IPS DF 4.7 (cell line): ENCODE data around the gene STX8.

Experiments
- DNase-seq: peaks from one replicate; pipeline ENCODE4 v3.0.0-alpha.2; 2013; ENCODE audit warnings: low spot score; ENCODE audit errors: extremely low read depth

The STX8 gene

DNA sequence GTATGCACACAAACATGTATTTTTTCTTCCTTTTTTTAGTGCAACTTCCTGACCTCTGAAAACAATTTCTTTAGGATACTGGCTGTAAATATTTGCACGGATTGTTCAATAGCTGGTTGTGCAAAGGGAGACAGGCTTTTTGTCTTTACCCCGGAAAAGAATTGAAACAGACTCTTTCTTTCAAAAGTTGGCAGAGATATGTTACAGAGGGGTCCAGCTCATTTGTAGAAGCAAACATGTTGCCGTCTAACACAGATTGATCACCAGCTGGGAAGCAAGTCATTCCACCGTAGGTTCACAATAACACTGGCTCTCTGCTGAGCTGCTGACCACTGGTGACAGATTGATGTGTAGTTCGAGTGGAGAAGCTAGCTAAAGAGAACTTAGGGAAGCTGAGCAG is 130.9 kb downstream of the STX8 start:
- DNase-seq, result no peak

DNA sequence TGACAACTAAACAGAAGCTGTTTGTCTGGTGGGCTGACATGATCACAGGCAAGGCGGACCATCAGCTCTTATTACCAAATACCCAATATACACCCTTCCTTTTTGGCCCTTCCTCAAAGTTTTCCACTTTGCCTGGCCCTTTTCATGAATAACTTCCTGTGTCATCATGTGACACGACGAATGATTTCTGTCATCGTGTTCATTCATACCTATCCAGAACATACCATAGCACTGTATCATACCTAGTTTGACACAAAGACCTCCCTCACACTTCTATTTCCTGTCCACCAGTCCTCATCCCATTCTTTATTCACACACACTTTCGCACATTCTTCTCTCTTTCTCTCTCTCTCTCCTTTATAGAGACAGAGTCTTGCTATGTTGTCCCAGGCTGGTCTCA is 131.8 kb downstream of the STX8 start:
- DNase-seq, result no peak

DNA sequence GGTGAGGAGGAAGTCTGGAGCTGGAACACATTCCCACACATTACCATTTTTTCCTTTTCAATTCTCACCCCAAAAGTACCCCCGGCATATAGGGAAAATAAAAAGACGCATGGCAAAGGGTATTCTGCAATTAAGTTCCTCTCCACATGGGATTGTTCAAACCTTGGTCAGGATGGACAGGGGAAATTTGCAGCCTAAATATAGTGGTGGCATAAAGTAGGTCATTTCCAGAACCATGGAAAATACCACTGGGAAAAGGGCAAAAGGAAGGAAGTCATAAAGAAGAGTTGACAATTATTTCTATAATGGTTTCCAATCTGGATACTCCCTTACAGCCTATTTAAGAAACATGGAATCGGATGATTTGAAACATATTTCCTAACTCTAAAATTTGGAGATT is 135.8 kb downstream of the STX8 start:
- no peak for DNase-seq

DNA sequence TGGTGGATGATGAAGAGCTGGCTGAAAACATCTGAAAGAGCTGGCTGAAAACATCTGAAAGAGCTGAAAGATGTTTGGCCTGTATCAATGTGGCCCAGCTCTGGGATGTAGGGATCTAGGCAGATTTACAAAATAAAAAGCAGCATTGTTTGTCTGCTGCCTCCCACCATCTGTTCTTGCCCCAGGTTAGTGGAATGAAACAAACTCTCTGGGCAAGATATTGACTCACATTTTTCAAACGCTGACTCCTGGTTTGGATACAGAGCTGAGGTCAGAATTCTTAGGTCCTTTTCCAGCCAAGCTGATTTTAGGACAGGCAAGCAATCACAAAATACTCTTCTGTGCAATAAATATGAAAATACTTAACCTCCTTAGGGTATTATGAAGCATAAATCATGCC is 139.0 kb downstream of the STX8 start:
- DNase-seq, result no peak

DNA sequence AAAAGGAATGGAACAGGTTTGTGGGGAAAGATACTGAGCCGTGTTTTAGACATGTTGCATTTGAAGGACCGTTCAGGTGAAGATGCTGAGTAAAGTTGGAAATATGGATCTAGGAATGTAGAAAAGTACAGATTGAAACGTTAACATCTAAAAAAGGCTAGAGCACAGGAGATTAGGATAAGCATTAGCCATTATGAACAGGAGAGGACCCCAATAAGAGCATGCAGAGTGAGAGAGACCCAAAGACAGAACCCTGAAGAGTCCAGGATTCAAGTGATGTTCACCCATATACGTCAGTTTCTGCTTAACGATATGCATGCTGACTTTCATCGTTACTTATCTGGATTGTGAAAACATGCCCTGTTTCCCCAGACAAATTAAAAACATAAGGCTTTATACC is 140.5 kb downstream of the STX8 start:
- DNase-seq, result no peak

DNA sequence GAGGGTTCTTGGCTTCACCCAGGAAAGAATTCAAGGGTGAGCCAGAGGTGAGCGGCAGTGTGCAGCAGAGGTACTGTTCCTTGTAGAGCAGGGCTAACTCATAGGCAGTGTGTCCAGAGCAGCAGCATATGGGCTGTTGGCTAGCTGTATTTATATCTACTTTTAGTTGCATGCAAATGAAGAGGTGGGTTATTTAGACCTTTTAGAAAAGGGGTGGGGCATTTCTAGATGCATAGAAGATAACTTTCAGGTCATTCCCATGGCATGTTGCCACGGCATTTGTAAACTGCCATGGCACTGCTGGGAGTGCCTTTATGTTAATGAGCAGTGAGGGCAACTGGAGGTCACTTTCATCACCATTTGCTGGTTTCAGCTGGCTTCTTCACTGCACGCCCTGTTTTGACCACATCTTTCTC is 141.0 kb downstream of the STX8 start:
- no peak for DNase-seq

DNA sequence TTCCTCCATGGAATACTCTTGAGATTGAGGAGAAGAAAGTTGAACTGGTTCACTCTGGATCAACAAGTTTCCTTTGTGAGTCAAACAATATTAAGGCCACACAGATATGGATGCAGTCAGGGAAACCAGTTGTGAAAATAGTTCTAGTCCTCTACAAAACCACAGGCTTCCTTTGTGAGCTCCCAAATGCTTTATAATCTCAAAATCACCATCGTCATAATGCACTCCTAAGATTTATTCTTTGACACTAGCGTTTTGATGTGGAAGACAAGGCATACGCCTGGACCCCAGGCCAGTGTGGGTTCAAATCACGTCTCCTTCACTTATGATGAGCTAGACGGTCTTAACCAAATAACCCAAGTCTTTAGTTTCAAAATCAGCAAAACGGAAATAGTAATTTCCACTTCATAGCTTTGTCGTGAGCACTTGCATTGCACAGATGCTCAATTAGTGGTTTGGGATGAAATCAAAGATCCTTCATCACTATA is 142.6 kb downstream of the STX8 start:
- no peak for DNase-seq

DNA sequence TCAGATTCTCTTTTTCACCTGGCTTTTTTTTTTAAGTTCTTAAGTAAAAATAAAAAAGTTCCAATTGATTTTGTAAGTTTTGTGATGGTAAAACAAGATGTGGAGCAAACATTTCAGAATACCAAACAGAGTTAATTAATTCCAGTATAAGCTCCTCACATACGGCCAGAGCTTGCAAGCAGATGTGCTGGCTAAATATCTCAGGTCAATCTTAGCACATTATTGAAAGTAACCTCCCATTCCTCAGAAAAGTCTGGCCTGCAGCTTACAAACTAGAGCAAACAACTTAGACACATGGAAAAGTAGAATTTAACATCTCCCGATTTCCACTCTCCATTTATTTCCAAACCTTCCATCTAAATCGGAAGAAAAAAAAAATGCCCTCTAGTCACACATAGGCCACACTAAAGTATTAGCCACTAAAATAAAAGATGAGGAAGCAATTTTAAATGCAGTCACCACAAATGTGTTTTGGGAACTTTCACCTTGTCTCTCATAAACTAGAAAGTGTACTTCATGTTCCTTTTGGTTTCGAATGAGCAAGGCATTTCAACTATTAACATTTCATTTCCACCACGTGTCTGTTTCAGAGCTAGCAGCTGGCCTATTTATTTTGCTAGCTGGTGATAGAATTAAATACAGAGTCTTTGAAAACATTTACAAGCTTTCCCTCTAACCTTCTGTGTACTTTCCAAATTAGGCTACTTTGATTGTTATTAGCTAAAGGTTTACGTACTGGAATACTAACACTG is 143.3 kb downstream of the STX8 start:
- no peak for DNase-seq

DNA sequence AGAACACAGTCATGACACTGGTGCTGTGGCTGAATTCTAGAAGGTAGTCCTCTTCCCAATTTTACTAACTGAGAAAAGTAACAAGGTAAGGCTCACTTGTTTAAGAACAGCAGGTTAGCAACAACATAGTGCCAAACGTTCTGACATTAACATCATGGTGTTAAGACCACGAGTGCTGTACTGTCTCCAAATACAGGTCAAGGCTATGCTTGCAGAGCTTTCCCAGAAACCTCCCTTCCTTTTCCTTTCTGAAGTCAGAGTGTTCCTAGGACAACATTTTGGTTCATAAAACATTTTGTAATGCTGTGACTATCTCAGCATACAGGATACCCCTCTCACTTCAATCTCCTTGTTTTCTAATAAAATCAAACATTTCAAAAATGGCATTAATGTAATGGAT is 144.0 kb downstream of the STX8 start:
- DNase-seq, result no peak

DNA sequence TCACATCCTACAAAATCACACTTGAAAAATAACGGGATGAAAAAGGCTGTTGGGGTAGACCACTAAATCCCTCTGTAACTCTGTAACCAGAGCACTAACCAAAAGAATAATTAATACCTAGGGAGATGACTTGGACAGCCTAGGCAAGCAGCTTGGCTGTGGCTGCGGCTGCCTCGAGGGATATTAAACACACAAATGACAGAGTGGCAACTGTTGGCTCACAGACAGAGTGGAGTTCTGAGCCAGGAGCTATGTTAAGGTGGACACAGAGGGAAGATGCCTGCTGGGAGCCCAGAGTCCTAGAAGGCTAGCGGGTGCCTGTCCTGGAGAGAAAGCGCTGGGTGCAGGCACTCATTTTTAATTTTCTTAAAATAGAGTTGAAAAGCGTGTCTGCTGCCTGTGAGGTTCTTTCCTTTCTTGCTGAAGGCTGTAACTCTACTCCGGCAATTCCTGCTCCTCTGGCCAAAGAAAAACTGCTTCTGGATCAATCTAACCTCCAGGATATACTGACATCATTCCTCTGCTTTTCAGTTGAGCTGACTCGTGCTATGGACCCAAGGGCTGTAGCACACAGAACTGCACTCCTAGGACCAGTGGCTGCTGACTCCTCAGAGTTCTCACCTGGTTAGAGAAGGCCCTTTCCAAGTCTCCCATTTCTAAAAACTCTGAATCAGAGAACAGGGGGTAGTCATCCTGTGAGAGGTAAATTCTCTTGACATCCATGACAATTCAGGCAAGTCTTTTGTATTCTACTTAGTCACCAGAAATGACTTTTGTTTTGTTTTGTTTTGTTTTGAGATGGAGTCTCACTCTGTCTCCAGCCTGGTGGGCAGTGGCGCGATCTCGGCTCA is 147.9 kb downstream of the STX8 start:
- DNase-seq, result no peak

DNA sequence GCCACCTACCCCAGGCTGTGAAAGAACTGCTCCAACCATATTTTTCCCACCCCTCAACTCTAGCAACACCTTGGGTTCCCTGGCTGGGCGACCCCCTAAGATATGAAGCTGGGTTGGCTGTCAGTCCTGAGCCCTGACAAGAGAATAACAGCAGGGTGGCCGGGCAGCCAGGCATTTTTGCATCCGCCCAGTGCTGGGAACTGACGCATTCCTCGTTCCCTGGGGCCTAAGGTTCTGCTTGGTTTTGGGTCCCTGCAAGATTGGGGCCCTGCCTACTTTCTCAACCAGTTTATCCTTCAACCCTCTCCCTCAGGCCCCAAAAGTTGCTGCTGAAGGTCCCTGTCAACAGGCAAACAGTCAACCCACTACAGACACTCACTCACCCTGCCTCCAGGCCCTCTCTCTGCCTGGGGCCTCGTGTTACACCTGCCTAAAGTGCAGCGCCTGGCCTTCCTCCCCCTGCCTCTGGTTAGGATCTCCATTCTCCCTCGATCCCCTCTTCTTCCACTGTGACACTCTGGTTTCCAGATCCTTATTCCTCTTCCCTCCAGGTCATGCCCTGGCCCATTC is 151.5 kb downstream of the STX8 start:
- no peak for DNase-seq

DNA sequence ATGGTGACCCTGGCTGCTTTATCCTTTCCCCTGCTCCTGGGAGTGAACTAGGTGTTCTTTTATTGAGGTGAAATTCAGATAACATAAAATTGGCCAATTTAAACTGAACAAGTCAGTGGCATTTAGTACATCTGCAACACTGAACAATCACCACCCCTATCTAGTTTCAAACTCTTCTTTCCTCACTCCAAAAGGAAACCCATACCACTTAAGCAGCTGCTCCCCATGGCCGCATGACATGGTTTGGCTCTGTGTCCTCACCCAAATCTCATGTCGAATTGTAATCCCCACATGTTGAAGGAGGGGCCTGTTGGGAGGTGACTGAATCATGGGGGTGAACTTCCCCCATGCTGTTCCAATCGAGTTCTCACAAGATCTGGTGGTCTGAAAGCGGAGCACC is 154.1 kb downstream of the STX8 start:
- no peak for DNase-seq

DNA sequence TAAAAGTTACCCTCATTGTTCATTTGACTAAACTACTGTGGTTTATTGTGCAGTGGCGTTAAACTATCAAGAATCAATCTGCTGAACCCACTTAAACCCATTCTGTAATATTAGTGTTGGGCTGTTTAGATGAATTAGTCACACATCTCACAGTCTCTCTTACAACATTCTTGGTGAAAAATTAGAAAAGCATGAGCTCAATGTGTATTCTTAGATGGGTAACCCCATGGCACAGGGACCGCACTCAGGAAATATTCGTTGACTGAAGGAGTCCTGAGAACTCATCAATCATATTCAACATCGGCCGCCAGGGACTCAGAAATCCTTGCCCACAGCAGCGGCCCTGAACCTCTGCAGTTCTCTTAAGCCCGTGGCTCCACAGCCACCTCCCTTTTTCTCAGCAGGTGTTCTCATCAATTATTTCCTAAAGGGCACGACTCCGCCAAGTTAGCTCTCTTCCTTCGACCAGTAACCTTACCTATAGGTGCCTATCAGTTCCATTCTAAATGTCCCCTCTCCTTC is 155.6 kb downstream of the STX8 start:
- no peak for DNase-seq

DNA sequence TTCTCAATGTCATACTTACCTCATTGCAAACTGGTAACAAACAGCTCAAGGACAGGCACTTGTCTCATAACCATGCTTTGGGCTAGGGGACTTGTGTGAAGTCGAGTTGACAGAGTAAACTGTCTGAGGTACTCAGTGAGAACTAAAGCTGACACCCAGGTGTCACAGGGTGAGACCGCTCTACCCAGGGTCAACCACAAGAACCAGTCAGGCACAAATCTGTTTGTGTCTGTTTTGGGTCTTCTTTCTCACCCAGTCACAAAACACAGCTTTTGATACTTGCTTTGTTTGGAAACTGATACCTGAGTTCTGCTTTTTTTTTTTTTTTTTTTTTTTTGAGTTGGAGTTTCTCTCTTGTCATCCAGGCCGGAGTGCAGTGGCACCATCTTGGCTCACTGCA is 161.1 kb downstream of the STX8 start:
- DNase-seq, result no peak

DNA sequence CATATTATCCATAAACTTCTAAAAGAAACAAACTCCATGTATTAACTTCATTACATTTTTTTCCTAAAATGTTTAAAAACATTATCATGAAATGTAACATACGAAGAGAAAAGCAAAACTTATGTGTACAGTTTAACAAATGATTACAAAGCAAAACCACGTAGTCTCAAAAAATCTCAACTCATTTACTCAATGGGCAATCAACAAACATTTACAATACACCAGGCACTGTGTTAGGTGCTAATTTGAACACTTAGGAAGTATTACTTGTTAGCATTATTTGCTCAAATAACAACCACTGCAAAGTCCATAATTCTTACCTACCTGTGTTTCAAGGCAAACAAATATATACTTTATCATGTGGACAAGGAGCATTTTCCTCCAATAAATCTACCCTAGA is 164.9 kb downstream of the STX8 start:
- no peak for DNase-seq

DNA sequence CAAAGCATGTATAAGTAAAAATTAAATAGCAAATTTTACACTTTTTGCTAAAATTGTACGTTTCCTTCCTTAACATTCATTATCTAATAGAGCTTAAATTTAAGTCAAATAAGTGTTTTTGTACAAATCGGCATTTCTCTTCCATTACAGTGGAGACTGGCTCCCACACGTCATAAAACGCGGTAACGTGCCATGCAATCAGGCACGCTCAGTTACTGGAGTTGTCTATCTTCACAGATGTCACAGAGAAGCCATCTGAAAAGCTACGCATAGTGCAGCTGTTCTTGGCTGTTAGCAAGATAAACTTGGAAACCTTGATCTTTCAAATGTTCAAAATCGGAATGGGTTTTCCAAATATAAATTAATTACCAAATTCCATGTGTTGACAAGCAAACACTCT is 165.3 kb downstream of the STX8 start:
- DNase-seq, result no peak

DNA sequence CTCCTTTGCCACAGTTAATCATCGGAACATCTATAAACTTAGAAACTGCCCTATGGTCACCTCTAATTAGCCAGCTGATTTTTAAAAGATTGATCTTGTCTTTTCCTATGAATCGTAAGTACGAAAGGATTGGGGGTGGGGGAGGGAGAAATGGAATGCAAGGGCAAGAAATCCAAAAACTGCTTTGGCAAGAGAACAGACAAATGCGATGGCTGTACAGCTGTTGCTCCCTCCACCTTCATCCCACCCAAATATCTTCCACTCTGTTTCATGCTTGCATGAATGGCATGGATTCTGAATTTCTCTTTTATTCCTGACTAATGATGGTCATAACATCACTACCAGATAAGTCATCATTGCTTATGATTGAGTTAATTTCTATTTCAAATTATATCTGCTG is 165.7 kb downstream of the STX8 start:
- DNase-seq, result no peak

DNA sequence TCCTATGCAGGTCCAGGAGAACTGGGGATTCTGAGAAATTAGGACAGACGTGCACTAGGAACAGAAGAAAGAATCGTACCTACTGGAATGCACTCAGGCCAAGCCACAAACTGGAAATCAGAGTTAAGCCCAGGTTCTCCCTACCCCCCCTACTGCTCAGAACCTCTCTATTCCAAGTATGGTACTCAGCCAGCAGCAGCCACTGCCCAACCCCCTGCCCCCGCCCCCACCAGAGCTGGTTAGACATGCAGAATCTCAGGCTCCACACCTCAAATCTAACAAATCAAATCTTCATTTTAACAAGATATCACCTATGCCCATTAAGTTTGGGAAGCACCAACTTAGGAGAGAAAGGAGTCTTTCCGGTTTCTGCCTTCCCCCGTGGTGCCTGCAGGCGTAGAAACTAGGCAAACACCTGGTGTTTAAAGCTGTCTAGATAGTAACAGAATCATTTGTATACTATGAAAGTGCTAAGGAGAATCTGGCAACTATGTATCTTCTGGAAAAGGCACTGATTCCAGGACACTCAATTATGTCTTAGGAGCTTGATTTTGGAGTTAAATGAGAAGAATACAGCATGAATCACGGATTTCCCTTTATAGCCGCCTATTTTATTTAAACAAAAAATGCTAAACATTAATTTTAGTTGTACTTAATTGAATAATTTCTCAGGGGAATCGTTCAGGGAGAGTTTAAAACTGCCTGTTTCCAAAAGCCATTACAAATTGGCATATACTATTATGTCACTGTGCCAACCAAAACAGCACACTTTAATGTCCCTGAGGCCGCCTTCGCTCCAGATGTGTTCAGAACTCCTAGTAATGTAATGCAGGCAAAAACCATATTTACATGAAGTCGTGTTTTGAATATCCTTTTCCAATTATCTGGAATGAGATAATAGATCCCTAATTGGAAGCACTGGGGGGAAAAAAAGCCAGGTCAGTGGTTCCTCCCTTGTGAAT is 166.5 kb downstream of the STX8 start:
- DNase-seq, result no peak

DNA sequence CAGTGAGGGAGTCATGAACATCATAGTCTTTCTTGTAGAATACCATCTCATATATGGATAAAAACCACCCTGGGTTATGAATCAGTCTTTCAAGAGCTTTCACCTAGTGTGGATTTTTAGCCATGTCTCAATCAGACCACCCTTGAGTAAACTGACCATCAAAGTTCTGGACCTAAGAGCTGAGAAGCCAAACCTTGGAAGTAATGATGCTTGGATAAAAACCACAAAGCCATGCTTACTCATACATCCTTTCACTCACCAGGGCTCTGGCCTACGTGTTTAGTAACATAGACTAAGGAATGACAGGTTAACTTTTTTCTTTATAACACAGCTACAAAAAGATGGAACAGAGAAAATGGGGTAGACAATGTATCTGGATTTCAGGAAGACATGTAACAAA is 167.2 kb downstream of the STX8 start:
- no peak for DNase-seq

DNA sequence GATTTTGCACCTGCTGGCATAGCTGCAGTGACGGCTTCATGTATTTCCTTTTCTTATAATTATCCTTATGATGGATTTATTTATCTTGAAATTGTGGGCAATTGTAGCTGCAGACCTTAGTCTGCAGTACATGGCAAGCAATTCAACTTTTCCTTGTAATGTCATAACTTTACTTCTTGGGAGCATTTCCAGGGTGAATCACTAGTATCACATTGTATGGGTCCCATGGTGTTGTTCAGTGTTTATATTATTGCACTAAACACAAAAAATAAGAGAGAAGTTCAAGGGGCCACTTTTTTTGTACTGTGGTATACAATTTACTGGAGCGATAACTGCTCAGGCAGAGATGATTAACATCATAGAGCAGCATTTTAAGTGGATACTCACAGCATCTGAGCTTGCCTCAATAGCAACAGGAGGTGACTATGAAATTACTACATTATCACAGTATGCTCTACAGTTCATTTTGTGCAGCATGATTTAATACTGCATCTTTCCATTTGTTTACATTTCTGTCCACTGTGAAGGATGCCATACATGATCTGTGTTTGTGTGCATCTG is 169.5 kb downstream of the STX8 start:
- no peak for DNase-seq

DNA sequence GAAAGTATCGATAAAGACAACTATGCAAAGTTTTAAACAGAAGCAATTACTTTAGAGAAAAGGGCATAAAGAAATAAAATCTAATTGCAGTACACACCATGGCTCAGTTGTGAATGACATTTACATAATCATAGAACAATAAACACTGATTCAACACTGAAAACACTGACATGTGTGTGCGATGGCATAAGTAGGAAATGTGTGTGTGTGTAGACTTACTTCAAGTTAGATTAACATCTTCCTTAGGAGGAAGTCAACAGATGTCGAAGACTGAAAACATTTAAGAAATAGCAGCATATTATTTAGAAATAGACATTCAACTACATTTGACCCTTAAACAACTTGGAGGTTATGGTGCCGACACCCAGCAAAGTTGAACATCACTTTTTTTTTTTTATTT is 172.4 kb downstream of the STX8 start:
- no peak for DNase-seq
